Activated CD4-positive, alpha-beta T cell treated with anti-CD3 and anti-CD28 coated beads for 48 hours (primary cell): ENCODE results near the gene S100A1.
A peak's percentile ranks its signal among the peaks of the same experiment; 100 is the strongest.
"Not testable (repeated sequence)": the region's sequence is repeated elsewhere in the genome, so short reads cannot be mapped to it uniquely, and the experiment has no call there.

ENCODE experiments used
- DNase-seq: peaks from one replicate; pipeline ENCODE4 v3.0.0-alpha.2; 2020

Gene S100A1

DNA sequence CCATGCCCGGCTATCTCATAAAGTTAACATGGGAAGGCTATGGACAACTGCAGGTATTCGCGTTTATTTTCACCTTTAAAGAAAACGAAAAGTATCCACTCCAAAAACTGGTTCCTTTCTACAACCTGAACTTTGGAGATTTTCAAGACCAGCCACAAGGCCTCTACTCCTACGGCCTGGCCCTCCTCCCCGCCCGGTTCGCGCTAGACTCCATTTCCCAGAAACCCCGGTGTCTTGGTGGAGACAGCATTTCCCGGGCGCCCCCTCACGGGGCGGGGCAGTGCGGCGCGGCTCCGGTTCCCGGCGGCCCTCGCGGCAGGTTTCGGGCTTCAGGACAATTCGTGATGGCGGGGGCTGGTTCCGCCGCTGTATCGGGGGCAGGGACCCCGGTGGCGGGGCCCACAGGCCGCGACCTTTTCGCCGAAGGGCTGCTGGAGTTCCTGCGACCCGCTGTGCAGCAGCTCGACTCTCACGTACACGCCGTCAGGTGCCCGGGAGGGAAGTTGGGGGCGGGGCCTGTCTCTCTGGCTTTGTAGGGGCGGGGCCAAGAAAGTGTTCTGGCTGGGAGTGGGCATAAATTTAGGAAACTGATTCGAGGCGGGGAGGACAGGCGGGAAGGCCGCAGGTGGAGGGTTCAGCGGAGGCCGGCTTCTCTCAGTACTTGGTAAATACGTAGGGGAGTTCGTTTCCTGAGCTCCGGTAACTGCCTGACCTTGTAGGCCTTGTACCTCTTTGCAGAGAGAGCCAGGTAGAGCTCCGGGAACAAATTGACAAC, 30.4 kb downstream of the S100A1 start, which contains the start of gene SNAPIN:
TSS of gene SNAPIN (plus strand) at position 304 of the 775 bp plus-strand sequence. CDS start at position 345, 41 bp downstream.
- DNase-seq = peak; percentile 95

DNA sequence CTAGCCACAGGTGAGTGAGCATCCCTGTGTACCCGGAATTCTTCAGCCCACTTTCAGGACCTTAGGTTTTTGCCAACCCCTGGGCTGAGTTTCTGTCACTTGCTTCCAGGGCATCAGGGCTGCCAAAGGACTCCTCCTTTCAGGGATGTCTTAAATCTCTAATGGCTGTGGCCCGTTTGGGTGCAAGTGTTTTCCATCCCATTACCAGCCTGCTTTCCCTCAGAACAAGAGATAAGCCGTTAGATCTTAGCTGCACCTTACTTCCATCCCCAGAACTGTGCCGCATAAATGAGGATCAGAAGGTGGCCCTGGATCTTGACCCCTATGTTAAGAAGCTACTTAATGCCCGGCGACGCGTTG, 30.9 kb downstream of the S100A1 start:
- no peak for DNase-seq

DNA sequence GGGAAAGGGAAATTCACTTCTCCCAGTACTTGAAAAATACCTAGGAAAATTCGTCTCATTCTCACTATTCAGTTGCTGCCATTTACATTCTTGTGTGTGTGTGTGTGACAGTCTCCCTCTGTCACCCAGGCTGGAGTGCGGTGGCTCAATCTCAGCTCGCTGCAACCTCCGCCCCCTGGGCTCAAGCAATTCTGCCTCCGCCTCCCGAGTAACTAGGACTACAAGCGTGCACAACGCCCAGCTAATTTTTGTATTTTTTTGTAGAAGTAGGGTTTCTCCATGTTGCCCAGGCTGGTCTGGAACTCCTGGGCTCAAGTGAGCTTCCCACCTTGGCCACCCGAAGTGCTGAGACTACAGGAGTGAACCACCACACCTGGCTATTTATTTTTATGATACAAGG, 31.4 kb downstream of the S100A1 start:
- no peak for DNase-seq

DNA sequence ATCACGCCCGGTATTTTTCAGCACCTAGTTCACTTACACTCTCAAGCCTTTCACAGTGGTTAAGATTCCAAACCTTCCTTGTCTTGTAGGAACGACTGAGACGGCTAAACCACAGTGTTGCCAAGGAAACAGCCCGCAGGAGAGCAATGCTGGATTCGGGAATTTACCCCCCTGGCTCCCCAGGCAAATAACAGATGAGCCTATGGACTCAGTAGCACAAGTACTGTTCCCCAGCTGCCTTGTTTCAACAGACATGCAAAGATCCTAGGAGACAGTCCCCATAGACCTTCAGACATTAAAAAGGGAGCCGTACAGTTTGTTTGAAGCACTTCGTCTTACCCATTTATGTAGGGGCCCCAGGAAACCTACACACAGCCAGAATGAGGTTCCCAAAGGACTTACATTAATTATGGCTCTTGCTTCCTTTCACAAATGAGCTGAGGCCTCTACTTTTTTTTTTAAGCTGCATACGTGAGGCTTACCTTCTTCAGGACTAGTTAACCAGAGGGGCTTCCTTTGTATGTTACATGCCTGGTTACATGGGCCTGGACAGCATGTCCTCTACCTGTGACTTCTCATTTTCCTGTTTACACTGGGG, 33.0 kb downstream of the S100A1 start:
- DNase-seq = no peak

DNA sequence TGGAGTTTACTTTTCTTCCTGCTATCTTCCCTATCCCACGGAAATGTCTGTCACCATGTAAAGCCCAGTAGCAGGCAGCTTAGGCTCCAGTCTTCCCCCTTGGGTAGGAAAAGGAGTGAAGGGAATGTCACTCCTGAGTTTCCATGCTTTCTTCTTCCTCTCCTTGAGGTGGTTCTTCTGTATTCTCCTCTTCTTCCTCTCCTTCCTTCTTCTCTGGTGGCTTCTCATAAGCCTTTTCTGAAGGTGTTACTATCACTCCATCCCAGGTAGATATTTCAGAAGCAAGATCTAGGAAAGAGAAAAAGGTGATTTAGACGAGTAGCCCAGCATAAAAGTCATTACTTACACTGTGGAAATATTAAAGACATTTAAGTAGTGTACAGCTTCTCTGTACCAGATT, 34.0 kb downstream of the S100A1 start:
- no peak for DNase-seq

DNA sequence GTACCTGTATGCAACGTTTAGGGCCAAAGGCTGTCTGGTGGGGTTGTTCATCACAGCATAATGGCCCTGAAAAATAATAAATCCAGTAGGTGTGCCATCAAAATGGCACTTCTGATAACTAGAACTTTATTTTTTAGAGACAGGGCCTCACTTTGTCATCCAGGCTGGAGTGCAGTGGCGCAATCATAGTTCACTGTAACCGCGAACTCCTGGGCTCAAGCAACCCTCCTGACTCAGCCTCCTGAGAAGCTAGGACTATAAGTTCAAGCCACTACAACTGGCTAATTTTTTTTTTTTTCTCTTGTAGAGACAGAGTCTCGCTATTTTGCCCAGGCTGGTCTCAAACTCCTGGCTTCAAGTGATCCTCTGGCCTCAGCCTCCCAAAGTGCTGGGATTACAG, 35.0 kb downstream of the S100A1 start:
- DNase-seq = no peak

DNA sequence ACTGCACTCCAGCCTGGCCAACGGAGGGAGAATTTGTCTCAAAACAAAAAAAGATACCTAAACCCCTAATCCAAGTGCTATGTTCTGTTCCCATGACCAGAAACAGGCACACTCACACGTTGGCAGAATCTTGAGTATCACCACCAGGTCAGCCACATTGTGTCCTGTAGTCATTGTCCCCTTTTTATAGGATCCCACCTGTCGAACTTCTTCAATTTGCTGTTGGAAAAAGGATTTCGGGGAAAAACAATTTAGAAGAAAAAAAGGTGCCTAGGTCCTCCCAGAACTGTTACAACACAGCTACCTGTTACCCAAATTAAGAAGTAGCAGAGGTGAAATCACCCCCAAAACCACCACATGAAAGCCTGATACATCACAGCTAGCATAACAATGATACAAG, 39.2 kb downstream of the S100A1 start:
- no peak for DNase-seq

DNA sequence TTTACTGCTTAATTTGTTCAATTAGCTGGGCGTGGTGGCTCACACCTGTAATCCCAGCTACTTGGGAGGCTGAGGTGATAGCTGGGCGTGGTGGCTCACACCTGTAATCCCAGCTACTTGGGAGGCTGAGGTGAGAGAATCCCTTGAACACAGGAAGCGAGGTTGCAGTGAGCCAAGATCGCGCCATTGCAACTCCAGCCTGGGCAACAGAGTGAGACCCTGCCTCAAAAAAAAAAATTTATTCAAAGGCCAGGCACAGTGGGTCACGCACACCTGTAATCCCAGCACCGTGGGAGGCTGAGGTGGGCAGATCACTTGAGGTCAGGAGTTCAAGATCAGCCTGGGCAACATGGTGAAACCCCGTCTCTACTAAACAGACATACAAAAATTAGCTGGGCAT, 40.4 kb downstream of the S100A1 start:
- DNase-seq = not testable (repeated sequence)

DNA sequence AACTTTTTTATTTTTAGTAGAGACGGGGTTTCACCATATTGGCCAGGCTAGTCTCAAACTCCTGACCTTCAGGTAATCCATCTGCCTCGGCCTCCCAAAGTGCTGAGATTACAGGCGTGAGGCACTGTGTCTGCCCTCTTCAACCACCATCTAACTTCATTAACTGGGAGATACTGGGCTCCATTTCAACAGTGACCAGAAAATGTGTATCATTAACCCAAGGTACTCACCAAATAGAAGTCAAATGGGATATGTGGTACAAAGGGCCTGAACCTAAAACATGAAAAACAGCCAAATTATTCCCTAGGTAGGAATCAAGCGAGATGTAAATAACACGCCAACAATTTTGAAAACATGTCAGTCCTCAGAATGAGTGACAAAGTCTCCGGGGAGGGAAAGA, 41.4 kb downstream of the S100A1 start:
- DNase-seq = no peak

DNA sequence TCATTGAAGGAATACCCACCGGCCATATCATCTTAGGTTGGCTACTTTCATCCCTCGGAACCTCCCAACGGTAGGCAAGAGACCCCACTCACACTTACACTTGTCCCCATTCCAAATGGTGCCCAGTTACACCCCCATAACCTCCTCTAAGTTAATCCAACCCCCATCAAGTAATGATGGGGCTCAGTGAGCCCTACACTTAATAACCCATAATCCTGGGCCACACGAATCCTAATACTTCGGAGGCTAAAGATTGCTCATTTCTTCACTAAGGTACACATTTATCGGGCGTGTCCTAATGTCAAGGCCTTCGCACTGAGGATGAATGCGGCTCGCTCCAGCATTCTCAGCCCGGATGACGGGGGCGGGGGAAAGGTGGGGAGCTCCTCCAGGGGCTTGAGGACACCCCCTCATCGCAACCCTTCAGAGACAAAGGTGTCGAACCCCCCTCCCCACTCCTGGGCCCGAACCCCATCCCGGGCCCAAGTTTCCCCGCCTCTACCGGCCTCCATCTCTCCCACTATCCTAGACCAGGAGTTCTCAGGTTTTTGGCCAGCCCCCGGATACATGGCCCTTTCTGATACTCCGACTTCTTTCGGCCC, 42.1 kb downstream of the S100A1 start:
- peak; percentile 34 for DNase-seq

DNA sequence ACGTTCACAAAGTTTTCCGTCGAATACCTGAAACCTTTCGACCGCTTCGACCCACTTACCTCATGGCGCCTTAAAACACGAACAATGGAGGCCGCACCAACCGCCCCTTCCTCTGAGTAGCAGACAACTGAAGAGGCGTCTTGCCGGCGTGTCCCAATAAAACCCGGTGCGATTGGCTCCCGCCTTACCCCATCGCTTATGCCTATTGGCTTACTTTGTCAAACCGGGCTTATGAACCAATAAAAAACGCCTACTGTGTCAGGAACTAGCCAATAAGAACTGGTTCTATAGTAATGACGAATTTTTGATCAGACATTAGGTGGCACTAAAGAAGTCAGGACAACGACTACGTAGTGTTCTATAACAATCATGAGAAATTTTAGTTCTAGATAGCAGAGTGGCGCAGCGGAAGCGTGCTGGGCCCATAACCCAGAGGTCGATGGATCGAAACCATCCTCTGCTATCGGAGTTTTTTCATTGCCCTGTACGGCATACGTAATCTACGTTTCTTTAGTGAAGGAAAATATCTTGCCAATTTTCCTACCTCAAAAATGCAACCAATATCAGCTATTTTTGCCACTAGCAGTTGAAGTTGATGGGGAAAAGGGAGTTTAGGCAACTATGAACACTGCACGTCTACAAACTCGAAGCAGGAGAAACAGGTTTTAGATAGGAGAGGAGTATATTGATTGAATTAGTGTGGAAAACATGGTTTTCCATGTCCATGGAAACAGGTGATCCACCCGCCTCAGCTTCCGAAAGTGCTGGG, 42.8 kb downstream of the S100A1 start, which contains the start of gene ILF2:
TSS of gene ILF2 (minus strand) at position 135 of the 769 bp plus-strand sequence. CDS start at position 64, 71 bp downstream.
- peak; percentile 98 for DNase-seq

DNA sequence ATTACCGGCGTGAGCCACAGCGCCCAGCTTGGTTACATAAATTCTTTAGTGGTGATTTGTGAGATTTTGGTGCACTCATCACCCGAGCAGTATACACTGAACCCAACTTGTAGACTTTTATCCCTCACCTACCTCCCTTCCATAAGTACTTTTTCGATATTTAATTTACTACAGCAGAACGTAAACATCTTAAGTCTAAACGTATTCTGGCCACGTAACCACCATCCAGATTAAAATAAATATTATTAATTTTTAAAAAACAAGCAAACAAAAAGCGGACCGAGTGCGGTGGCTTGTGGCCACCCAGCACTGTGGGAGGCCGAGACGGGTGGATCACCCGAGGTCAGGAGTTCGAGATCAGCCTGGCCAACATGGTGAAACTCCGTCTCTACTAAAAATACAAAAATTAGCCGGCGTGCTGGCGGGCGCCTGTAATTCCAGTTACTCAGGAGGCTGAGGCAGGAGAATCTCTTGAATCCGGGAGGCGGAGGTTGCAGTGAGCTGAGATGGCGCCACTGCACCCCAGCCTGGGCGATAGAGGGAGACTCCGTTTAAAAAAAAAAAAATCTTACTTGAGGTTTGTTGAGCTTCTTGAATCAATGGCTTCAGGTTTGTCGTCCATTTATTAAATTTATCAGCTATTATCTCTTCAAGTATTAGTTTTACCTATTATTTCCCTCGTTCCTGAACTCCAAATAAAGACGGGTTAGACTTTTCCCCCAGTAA, 43.6 kb downstream of the S100A1 start:
- DNase-seq = peak; percentile 75

DNA sequence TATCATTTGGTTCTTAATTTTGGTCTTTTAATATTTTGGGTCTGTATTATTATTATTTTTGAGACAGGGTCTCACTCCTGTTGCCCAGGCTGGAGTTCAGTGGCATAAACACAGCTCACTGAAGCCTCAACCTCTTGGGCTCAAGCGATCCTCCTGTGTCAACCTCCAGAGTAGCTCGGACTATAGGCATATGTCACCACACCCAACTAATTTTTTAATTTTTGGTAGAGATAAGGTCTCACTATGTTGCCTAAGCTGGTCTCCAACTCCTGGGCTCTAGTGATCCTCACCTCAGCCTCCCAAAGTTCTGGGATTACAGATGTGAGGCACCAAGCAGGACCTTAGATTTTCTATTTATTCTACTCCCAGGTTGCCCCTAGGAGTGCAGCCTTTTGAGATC, 45.3 kb downstream of the S100A1 start:
- DNase-seq = no peak

DNA sequence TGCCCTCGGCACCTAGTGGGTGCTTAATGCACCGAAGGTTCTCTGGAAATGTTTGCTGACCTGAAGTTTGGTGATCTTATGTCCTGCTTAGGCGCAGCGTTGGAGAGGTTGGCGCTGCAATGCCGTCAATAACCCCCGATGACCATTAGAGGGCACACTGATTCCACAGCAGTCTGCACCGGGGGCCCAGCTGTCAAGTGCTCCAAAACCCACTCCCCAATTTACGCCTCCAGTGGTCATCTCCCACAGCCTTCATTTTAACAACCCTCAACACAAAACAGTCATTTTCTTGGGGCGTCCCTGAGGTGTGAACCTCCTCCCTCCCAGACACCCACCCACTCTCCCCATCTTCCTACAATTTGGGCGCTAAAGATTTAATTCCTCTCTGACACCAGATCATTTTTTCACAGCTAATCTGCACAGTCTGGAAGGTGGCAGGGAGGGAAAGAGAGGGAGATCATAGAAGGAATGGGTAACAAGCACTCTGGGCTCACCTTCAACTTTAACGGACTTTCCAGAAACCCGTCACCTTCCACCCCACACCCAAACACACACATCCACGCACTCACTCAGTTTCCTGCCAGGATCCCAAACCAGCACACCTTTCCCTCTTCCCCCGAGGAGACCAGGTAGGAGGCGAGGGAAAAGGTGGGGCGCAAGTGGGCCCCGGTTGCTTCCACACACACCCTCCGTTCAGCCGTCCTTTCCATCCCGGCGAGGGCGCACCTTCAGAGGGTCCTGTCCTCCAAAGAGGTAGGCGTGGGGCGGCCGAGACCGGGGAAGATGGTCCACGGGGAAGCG, 49.7 kb downstream of the S100A1 start:
- DNase-seq = peak; percentile 67

DNA sequence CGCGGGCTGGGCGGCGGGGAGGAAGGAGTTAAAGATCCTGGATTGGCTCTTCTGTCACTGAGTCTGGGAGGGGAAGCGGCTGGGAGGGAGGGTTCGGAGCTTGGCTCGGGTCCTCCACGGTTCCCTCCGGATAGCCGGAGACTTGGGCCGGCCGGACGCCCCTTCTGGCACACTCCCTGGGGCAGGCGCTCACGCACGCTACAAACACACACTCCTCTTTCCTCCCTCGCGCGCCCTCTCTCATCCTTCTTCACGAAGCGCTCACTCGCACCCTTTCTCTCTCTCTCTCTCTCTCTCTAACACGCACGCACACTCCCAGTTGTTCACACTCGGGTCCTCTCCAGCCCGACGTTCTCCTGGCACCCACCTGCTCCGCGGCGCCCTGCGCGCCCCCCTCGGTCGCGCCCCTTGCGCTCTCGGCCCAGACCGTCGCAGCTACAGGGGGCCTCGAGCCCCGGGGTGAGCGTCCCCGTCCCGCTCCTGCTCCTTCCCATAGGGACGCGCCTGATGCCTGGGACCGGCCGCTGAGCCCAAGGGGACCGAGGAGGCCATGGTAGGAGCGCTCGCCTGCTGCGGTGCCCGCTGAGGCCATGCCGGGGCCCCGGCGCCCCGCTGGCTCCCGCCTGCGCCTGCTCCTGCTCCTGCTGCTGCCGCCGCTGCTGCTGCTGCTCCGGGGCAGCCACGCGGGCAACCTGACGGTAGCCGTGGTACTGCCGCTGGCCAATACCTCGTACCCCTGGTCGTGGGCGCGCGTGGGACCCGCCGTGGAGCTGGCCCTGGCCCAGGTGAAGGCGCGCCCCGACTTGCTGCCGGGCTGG, 50.5 kb downstream of the S100A1 start, which contains the start of gene NPR1:
TSS of gene NPR1 (plus strand) at position 170 of the 818 bp plus-strand sequence. CDS start at position 591, 421 bp downstream.
- peak; percentile 31 for DNase-seq

DNA sequence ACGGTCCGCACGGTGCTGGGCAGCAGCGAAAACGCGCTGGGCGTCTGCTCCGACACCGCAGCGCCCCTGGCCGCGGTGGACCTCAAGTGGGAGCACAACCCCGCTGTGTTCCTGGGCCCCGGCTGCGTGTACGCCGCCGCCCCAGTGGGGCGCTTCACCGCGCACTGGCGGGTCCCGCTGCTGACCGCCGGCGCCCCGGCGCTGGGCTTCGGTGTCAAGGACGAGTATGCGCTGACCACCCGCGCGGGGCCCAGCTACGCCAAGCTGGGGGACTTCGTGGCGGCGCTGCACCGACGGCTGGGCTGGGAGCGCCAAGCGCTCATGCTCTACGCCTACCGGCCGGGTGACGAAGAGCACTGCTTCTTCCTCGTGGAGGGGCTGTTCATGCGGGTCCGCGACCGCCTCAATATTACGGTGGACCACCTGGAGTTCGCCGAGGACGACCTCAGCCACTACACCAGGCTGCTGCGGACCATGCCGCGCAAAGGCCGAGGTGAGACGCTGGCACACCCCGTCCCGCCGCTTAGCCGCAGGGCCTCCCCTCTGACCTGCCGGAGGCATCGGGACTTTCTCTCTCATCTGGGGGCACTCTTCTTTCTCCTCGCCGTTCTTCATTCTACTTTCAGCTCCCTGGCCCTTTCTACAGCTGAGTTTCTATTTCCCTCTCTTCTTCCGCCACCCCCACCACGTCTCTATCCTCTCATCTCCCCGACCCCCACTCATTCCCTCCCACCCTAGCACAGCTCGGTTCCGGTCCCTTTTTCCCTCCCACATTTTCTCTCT, 51.3 kb downstream of the S100A1 start:
- DNase-seq = peak; percentile 41

DNA sequence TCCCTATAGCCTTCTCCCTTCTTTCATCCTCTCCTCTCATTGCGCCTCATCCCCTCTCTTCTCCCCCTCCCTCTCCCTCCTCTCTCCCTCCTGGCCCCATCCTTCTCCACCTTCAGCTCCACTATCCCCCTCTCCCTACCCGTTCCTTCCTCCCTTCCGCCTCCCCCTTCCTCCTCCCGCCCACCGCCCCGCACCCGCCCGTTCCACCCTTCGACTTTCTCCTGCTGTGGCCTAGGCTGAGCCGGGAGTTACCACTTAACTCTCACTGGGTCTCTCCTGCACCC, 51.8 kb downstream of the S100A1 start:
- DNase-seq = no peak
